ENCODE data around the gene ATRN.
"Not testable (repeated sequence)": the region's sequence is repeated elsewhere in the genome, so short reads cannot be mapped to it uniquely, and the experiment has no call there.

Gene ATRN

GRCh38 chr20:3521852-3522740, 51.3 kb downstream of the ATRN start:
- DNase-seq = no peak

GRCh38 chr20:3524696-3525095, 53.9 kb downstream of the ATRN start:
- DNase-seq = not testable (repeated sequence)

GRCh38 chr20:3532089-3532615, 61.3 kb downstream of the ATRN start:
- DNase-seq = no peak

GRCh38 chr20:3537733-3538132, 66.9 kb downstream of the ATRN start:
- not testable (repeated sequence) for DNase-seq

- DNase-seq = no peak
Observed at GRCh38 chr20:3539311-3540107, 68.7 kb downstream of the ATRN start.

GRCh38 chr20:3541887-3542721, 71.3 kb downstream of the ATRN start:
- no peak for DNase-seq

- DNase-seq = no peak
Observed at GRCh38 chr20:3543901-3544507, 73.2 kb downstream of the ATRN start.

- no peak for DNase-seq
Observed at GRCh38 chr20:3545401-3545925, 74.6 kb downstream of the ATRN start.

- no peak for DNase-seq
Observed at GRCh38 chr20:3547906-3548305, 77.1 kb downstream of the ATRN start.

- no peak for DNase-seq
Observed at GRCh38 chr20:3550837-3551236, 80.0 kb downstream of the ATRN start.

- DNase-seq = no peak
Observed at GRCh38 chr20:3551681-3552434, 81.0 kb downstream of the ATRN start.

- no peak for DNase-seq
Observed at GRCh38 chr20:3553663-3554062, 82.8 kb downstream of the ATRN start.

- no peak for DNase-seq
Observed at GRCh38 chr20:3557237-3557785, 86.5 kb downstream of the ATRN start.

- no peak for DNase-seq
Observed at GRCh38 chr20:3559231-3559630, 88.4 kb downstream of the ATRN start.

- DNase-seq = no peak
Observed at GRCh38 chr20:3559637-3560036, 88.8 kb downstream of the ATRN start.

GRCh38 chr20:3560162-3560561, 89.3 kb downstream of the ATRN start:
- DNase-seq = no peak

GRCh38 chr20:3560578-3560977, 89.8 kb downstream of the ATRN start:
- no peak for DNase-seq

GRCh38 chr20:3563133-3563532, 92.3 kb downstream of the ATRN start:
- DNase-seq = no peak

- DNase-seq = no peak
Observed at GRCh38 chr20:3563548-3564177, 92.8 kb downstream of the ATRN start.

- DNase-seq = no peak
Observed at GRCh38 chr20:3565851-3566250, 95.0 kb downstream of the ATRN start.

GRCh38 chr20:3572151-3572550, 101.3 kb downstream of the ATRN start:
- DNase-seq = no peak

Data from activated CD4-positive, alpha-beta T cell treated with anti-CD3 and anti-CD28 coated beads, Interleukin-2, amount 50 U/mL, for 1 hour (primary cell).